ENCODE data around the gene XRCC4. TPM values are rescaled to one million over a fixed set of nuclear protein-coding genes. Genes with fewer than 3 reads are reported as not detected.

XRCC4 gene
- total RNA-seq, 1 donor from 2014 or later = 8.2 TPM

- no peaks in the 10 kb centered on the region for H3K27me3 Mint-ChIP-seq (ENCODE audit: low read depth)
- no peak overlapping the region for H3K27ac Mint-ChIP-seq (ENCODE audit: unreplicated experiment)
- peaks cover 25% of the 10 kb centered on the region for H3K4me1 Mint-ChIP-seq
- no peak for TF ChIP-seq CTCF (conservative IDR thresholded peaks at IDR 0.05)
- H3K4me3 Mint-ChIP-seq = no peak overlapping the region
- H3K9me3 Mint-ChIP-seq = peaks cover 8% of the 10 kb centered on the region
- no peak for DNase-seq (ENCODE audit: low read depth, low spot score)
- no peaks in the 10 kb centered on the region for H3K36me3 Mint-ChIP-seq (ENCODE audit: low read depth)
Observed at GRCh38 chr5:83368835-83369234, 291.5 kb downstream of the XRCC4 start.

GRCh38 chr5:83370957-83371356 lies 293.6 kb downstream of the XRCC4 start:
- peaks cover 5% of the 10 kb centered on the region for H3K9me3 Mint-ChIP-seq
- no peak for TF ChIP-seq CTCF (conservative IDR thresholded peaks at IDR 0.05)
- no peak for DNase-seq (ENCODE audit: low read depth, low spot score)
- H3K4me1 Mint-ChIP-seq = peaks cover 19% of the 10 kb centered on the region
- no peaks in the 10 kb centered on the region for H3K27me3 Mint-ChIP-seq (ENCODE audit: low read depth)
- H3K4me3 Mint-ChIP-seq = no peak overlapping the region
- H3K27ac Mint-ChIP-seq (ENCODE audit: unreplicated experiment) = no peak overlapping the region
- no peaks in the 10 kb centered on the region for H3K36me3 Mint-ChIP-seq (ENCODE audit: low read depth)

GRCh38 chr5:83371726-83372125 lies 294.4 kb downstream of the XRCC4 start:
- no peak for DNase-seq (ENCODE audit: low read depth, low spot score)
- H3K36me3 Mint-ChIP-seq (ENCODE audit: low read depth) = no peaks in the 10 kb centered on the region
- H3K4me1 Mint-ChIP-seq = peaks cover 19% of the 10 kb centered on the region
- no peak overlapping the region for H3K27ac Mint-ChIP-seq (ENCODE audit: unreplicated experiment)
- peaks cover 2% of the 10 kb centered on the region for H3K9me3 Mint-ChIP-seq
- TF ChIP-seq CTCF (conservative IDR thresholded peaks at IDR 0.05) = no peak
- no peak overlapping the region for H3K4me3 Mint-ChIP-seq
- H3K27me3 Mint-ChIP-seq (ENCODE audit: low read depth) = no peaks in the 10 kb centered on the region

- no peaks in the 10 kb centered on the region for H3K27me3 Mint-ChIP-seq (ENCODE audit: low read depth)
- H3K27ac Mint-ChIP-seq (ENCODE audit: unreplicated experiment) = no peak overlapping the region
- H3K36me3 Mint-ChIP-seq (ENCODE audit: low read depth) = no peaks in the 10 kb centered on the region
- H3K4me3 Mint-ChIP-seq = no peak overlapping the region
- no peaks in the 10 kb centered on the region for H3K9me3 Mint-ChIP-seq
- DNase-seq (ENCODE audit: low read depth, low spot score) = no peak
- no peak for TF ChIP-seq CTCF (conservative IDR thresholded peaks at IDR 0.05)
- peaks cover 19% of the 10 kb centered on the region for H3K4me1 Mint-ChIP-seq
Observed at GRCh38 chr5:83374547-83374946, 297.2 kb downstream of the XRCC4 start.

- H3K9me3 Mint-ChIP-seq = no peaks in the 10 kb centered on the region
- TF ChIP-seq CTCF (conservative IDR thresholded peaks at IDR 0.05) = no peak
Observed at GRCh38 chr5:83375049-83375745, 297.9 kb downstream of the XRCC4 start.

More at GRCh38 chr5:83375049-83375745, 297.9 kb downstream of the XRCC4 start:
- H3K4me3 Mint-ChIP-seq = no peak overlapping the region
- no peaks in the 10 kb centered on the region for H3K27me3 Mint-ChIP-seq (ENCODE audit: low read depth)
- no peaks in the 10 kb centered on the region for H3K36me3 Mint-ChIP-seq (ENCODE audit: low read depth)
- peaks cover 19% of the 10 kb centered on the region for H3K4me1 Mint-ChIP-seq
- H3K27ac Mint-ChIP-seq (ENCODE audit: unreplicated experiment) = no peak overlapping the region
- DNase-seq (ENCODE audit: low read depth, low spot score) = no peak

All from neural crest cell (in vitro differentiated cells).